Osteoblast (primary cell): ENCODE results near the gene CHN1. TPM values are rescaled to one million over a fixed set of nuclear protein-coding genes. Genes with fewer than 3 reads are reported as not detected.

Experiments
- DNase-seq: peaks from one replicate; pipeline ENCODE4 v3.0.0; 2011; ENCODE audit warnings: low spot score, mixed read lengths; ENCODE audit not compliant: insufficient read length; ENCODE audit errors: missing footprints
- H2AFZ ChIP-seq: 2 replicates; pipeline ENCODE4 v1.6.0; 2011; ENCODE audit warnings: mild to moderate bottlenecking, low read length
- H3K27ac ChIP-seq: 2 replicates; pipeline ENCODE4 v1.5.1; 2011; ENCODE audit warnings: mild to moderate bottlenecking, low read depth, low read length, moderate library complexity
- H3K27me3 ChIP-seq: 2 replicates; pipeline ENCODE4 v1.6.0; 2012; ENCODE audit warnings: mild to moderate bottlenecking, control low read depth, inconsistent platforms, low read length, moderate library complexity; ENCODE audit not compliant: insufficient read depth
- H3K36me3 ChIP-seq: 2 replicates; pipeline ENCODE4 v1.5.1; 2011; ENCODE audit warnings: mild to moderate bottlenecking, low read length, control low read depth, moderate library complexity; ENCODE audit not compliant: insufficient read depth
- H3K4me1 ChIP-seq: 2 replicates; pipeline ENCODE4 v1.5.1; 2011; ENCODE audit warnings: mild to moderate bottlenecking, low read length, control low read depth, moderate library complexity; ENCODE audit not compliant: insufficient read depth
- H3K4me2 ChIP-seq: 2 replicates; pipeline ENCODE4 v1.6.0; 2011; ENCODE audit warnings: mild to moderate bottlenecking, low read length; ENCODE audit not compliant: insufficient read depth
- H3K4me3 ChIP-seq: fragments of 200-600 bp; sonication (generic); 3 replicates; pipeline ENCODE4 v1.5.1; 2012; ENCODE audit warnings: mild to moderate bottlenecking, low read length, inconsistent platforms; ENCODE audit not compliant: insufficient read depth
- H3K79me2 ChIP-seq: 2 replicates; pipeline ENCODE4 v1.6.0; 2012; ENCODE audit warnings: mild to moderate bottlenecking, low read length, control low read depth, inconsistent platforms; ENCODE audit not compliant: insufficient read depth
- H3K9me3 ChIP-seq: 2 replicates; pipeline ENCODE4 v1.5.1; 2011; ENCODE audit warnings: low read depth, low read length, control low read depth
- H4K20me1 ChIP-seq: 2 replicates; pipeline ENCODE4 v1.6.0; 2012; ENCODE audit warnings: mild to moderate bottlenecking, low read length, control low read depth; ENCODE audit not compliant: insufficient read depth
- CTCF ChIP-seq: IDR thresholded peaks from 2 replicates; pipeline ENCODE4 v1.5.1; 2011; ENCODE audit warnings: mild to moderate bottlenecking, low read depth, low read length, moderate library complexity; ENCODE audit errors: extremely low read depth
- total RNA-seq: library from RNA; depleted of rRNA; stranded (reverse); fragments of >200 nt; gene quantifications from 2 replicates; pipeline ENCODE4 v1.2.3, GENCODE V29; 2012

The CHN1 gene
- total RNA-seq, 1 donor, result 33.7 TPM

DNA sequence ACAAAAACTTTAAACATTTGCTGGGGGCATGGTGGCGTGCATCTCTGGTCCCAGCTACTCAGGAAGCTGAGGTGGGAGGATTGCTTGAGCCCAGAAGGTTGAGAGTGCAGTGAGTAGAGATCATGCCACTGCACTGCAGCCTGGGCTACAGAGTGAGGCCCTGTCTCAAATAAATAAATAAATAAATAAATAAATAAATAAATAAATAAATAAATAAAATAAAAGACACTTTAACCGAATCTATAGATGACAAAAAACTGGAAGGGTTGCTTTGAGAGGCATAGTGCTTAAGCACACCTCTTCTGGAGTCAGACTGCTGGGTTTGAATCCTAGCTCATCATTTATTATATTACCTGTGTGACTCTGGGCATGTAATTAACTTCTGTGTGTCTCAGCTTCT is 21.2 kb upstream of the CHN1 start:
- Histone ChIP-seq H3K4me2 (no peak overlapping the region), H3K79me2 (no peaks in the 10 kb centered on the region), H3K27me3 (no peaks in the 10 kb centered on the region), H3K9me3 (no peaks in the 10 kb centered on the region), H4K20me1 (no peaks in the 10 kb centered on the region), H3K4me1 (peaks cover 6% of the 10 kb centered on the region), H2AFZ (no peak overlapping the region), H3K4me3 (no peak overlapping the region), H3K27ac (no peak overlapping the region), H3K36me3 (no peaks in the 10 kb centered on the region)
- TF ChIP-seq CTCF, result no peak
- no peak for DNase-seq

DNA sequence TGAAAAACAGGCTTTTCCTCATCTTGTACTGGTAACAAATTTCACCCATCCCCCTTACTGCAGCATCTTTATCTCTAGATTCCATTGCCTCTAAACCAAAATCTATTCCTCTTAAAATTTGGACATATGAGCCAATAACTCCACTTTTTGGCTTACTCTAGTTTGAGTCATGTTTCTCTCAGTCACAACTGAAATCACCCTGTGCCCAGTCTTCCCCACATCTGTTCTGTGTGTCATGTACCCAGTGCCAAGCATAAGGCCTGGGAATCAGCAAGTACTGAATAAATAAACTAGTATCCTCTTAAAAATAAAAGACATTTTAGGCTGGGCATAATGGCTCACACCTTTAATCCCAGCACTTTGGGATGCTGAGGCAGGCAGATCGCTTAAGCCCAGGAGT is 20.8 kb upstream of the CHN1 start:
- Histone ChIP-seq H4K20me1 (no peaks in the 10 kb centered on the region), H3K4me2 (no peak overlapping the region), H3K27me3 (no peaks in the 10 kb centered on the region), H3K79me2 (no peaks in the 10 kb centered on the region), H3K9me3 (no peaks in the 10 kb centered on the region), H3K36me3 (no peaks in the 10 kb centered on the region), H3K27ac (no peak overlapping the region), H3K4me3 (no peak overlapping the region), H3K4me1 (peaks cover 6% of the 10 kb centered on the region), H2AFZ (no peak overlapping the region)
- no peak for DNase-seq
- TF ChIP-seq CTCF, result no peak

GRCh38 chr2:175025233-175025632 is 20.1 kb upstream of the CHN1 start:
- no peak overlapping the region for H3K4me2 ChIP-seq
- H3K36me3 ChIP-seq, result no peaks in the 10 kb centered on the region
- no peak for TF ChIP-seq CTCF
- H3K9me3 ChIP-seq, result no peaks in the 10 kb centered on the region
- H2AFZ ChIP-seq, result no peak overlapping the region
- no peaks in the 10 kb centered on the region for H3K79me2 ChIP-seq
- H3K27me3 ChIP-seq, result no peaks in the 10 kb centered on the region
- H3K27ac ChIP-seq, result no peak overlapping the region
- H3K4me3 ChIP-seq, result no peak overlapping the region
- H4K20me1 ChIP-seq, result no peaks in the 10 kb centered on the region
- no peak for DNase-seq
- peaks cover 6% of the 10 kb centered on the region for H3K4me1 ChIP-seq

- H3K4me2 ChIP-seq, result no peak overlapping the region
- H3K4me1 ChIP-seq, result peaks cover 2% of the 10 kb centered on the region
- H3K79me2 ChIP-seq, result no peaks in the 10 kb centered on the region
- TF ChIP-seq CTCF, result no peak
- DNase-seq, result no peak
- no peaks in the 10 kb centered on the region for H4K20me1 ChIP-seq
- H2AFZ ChIP-seq, result no peak overlapping the region
- no peak overlapping the region for H3K4me3 ChIP-seq
- H3K9me3 ChIP-seq, result no peaks in the 10 kb centered on the region
- H3K27ac ChIP-seq, result no peak overlapping the region
- H3K27me3 ChIP-seq, result no peaks in the 10 kb centered on the region
- H3K36me3 ChIP-seq, result no peaks in the 10 kb centered on the region
Observed at GRCh38 chr2:175022923-175023322, 17.7 kb upstream of the CHN1 start.
